Measurements from ENCODE around the gene FAM161A.

GRCh38 chr2:61882850-61883249 is 29.0 kb upstream of the FAM161A start:
- no peak for TF ChIP-seq CTCF (IDR thresholded peaks at IDR 0.05)
- TF ChIP-seq POLR2A (IDR thresholded peaks at IDR 0.05): no peak
- TF ChIP-seq POLR2AphosphoS5 (IDR thresholded peaks at IDR 0.05): no peak
